ENCODE measurements around the gene CGB2. TPM values are rescaled to one million over a fixed set of nuclear protein-coding genes. Genes with fewer than 3 reads are reported as not detected.
"Not testable (repeated sequence)": the region's sequence is repeated elsewhere in the genome, so short reads cannot be mapped to it uniquely, and the experiment has no call there.

The CGB2 gene
- total and polyA plus RNA-seq, 10 donors, result not detected

GRCh38 chr19:49022116-49022515, 9.6 kb upstream of the CGB2 start:
- 88 to 90% (median 89%) methylated on average over 9 of the region's 9 CpGs for WGBS, 5 donors
- H3K27ac ChIP-seq, result no peak overlapping the region
- DNase-seq, result no peak
- H3K4me1 ChIP-seq, result peaks cover 4 to 32% (median 25%) of the 10 kb centered on the region in 6 donors
- intact Hi-C loops (cut with DNase I; ENCODE audit: low total_unique reads), result no loop called here
- H3K36me3 ChIP-seq, result no peaks in the 10 kb centered on the region
- TF ChIP-seq CTCF (IDR thresholded peaks at IDR 0.05 in 8 of 11, conservative IDR thresholded peaks at IDR 0.05 in 3 of 11) (no peak), POLR2A (IDR thresholded peaks at IDR 0.05) (no peak), POLR2AphosphoS5 (IDR thresholded peaks at IDR 0.05) (no peak)
- peaks cover 0 to 34% (median 7%) of the 10 kb centered on the region in 7 donors for H3K27me3 ChIP-seq (replicated peaks in 1 of 7)
- H3K4me3 ChIP-seq, result no peak overlapping the region
- no peaks in the 10 kb centered on the region for H3K9me3 ChIP-seq

GRCh38 chr19:49024233-49024632, 7.5 kb upstream of the CGB2 start, which contains the start of gene CGB3:
TSS of gene CGB3 (minus strand) at chr19:49024333. CDS start at chr19:49023971, 362 bp downstream.
- H3K9me3 ChIP-seq; H3K4me3 ChIP-seq; H3K27ac ChIP-seq; DNase-seq; intact Hi-C loops (cut with DNase I; ENCODE audit: low total_unique reads); H3K36me3 ChIP-seq: not testable (repeated sequence)
- Histone ChIP-seq H3K27me3 (replicated peaks in 1 of 7) (peaks cover 0 to 16% (median 5%) of the 10 kb centered on the region in 7 donors), H3K4me1 (peaks cover 0 to 12% (median 6%) of the 10 kb centered on the region in 6 donors)
- 62 to 70% (median 67%) methylated on average over 9 to 13 of the region's 15 CpGs for WGBS, 5 donors

GRCh38 chr19:49025088-49025487, 6.6 kb upstream of the CGB2 start:
- DNase-seq; H3K36me3 ChIP-seq; H3K27me3 ChIP-seq (replicated peaks in 1 of 7); intact Hi-C loops (cut with DNase I; ENCODE audit: low total_unique reads); H3K4me3 ChIP-seq; H3K4me1 ChIP-seq; H3K9me3 ChIP-seq; H3K27ac ChIP-seq: not testable (repeated sequence)
- 78 to 100% (median 91%) methylated on average over 1 to 4 of the region's 6 CpGs for WGBS, 5 donors

GRCh38 chr19:49025599-49025998, 6.1 kb upstream of the CGB2 start:
- 87 to 91% (median 89%) methylated on average over 14 to 23 of the region's 23 CpGs for WGBS, 5 donors
- DNase-seq; H3K27me3 ChIP-seq (replicated peaks in 1 of 7): not testable (repeated sequence)

GRCh38 chr19:49028686-49029085, 3.0 kb upstream of the CGB2 start:
- intact Hi-C loops (cut with DNase I; ENCODE audit: low total_unique reads); H3K27ac ChIP-seq; H3K4me3 ChIP-seq; H3K27me3 ChIP-seq (replicated peaks in 1 of 7); H3K9me3 ChIP-seq; DNase-seq; H3K4me1 ChIP-seq; H3K36me3 ChIP-seq: not testable (repeated sequence)
- whole genome bisulfite sequencing, 5 donors, result 78 to 86% (median 85%) methylated on average over 3 to 9 of the region's 9 CpGs

More at GRCh38 chr19:49025599-49025998, 6.1 kb upstream of the CGB2 start:
- H3K9me3 ChIP-seq; H3K4me3 ChIP-seq; H3K27ac ChIP-seq; intact Hi-C loops (cut with DNase I; ENCODE audit: low total_unique reads); H3K36me3 ChIP-seq; H3K4me1 ChIP-seq: not testable (repeated sequence)

- DNase-seq; H3K4me3 ChIP-seq; intact Hi-C loops (cut with DNase I; ENCODE audit: low total_unique reads); H3K27ac ChIP-seq; H3K36me3 ChIP-seq; H3K27me3 ChIP-seq (replicated peaks in 1 of 7); H3K4me1 ChIP-seq; H3K9me3 ChIP-seq: not testable (repeated sequence)
- WGBS, 5 donors, result 87 to 93% (median 91%) methylated on average over 12 to 14 of the region's 14 CpGs
Observed at GRCh38 chr19:49029749-49030148, 1.9 kb upstream of the CGB2 start.

GRCh38 chr19:49030323-49030722, 1.4 kb upstream of the CGB2 start:
- DNase-seq; H3K9me3 ChIP-seq; H3K36me3 ChIP-seq; H3K4me3 ChIP-seq; intact Hi-C loops (cut with DNase I; ENCODE audit: low total_unique reads); H3K4me1 ChIP-seq; H3K27ac ChIP-seq: not testable (repeated sequence)
- H3K27me3 ChIP-seq (replicated peaks in 1 of 7), result peaks cover 0 to 13% (median 5%) of the 10 kb centered on the region in 7 donors
- 86 to 100% (median 91%) methylated on average over 3 to 6 of the region's 8 CpGs for WGBS, 5 donors
